T-helper 1 cell treated with Interleukin-12 subunit alpha and Interleukin-12 subunit beta and Interleukin-4 antibody, amounts not matched to agents 30 μg/mL and 1 μg/mL, for 36 hours (primary cell): ENCODE results near the gene MAB21L1.

Experiments
- H3K27ac Mint-ChIP-seq: one replicate; pipeline ENCODE4 v1.8.0; 2021; ENCODE audit warnings: mild to moderate bottlenecking, mixed read lengths
- H3K27me3 Mint-ChIP-seq: one replicate; pipeline ENCODE4 v1.8.0; 2021; ENCODE audit warnings: low read depth, mixed read lengths
- H3K36me3 Mint-ChIP-seq: one replicate; pipeline ENCODE4 v1.8.0; 2021; ENCODE audit warnings: low read depth, mixed read lengths
- H3K4me1 Mint-ChIP-seq: one replicate; pipeline ENCODE4 v1.8.0; 2021; ENCODE audit warnings: low read depth, mixed read lengths
- H3K4me3 Mint-ChIP-seq: one replicate; pipeline ENCODE4 v1.8.0; 2021; ENCODE audit warnings: mild to moderate bottlenecking, moderate library complexity, mixed read lengths
- H3K9me3 Mint-ChIP-seq: one replicate; pipeline ENCODE4 v1.8.0; 2021; ENCODE audit warnings: mixed read lengths

The MAB21L1 gene

DNA sequence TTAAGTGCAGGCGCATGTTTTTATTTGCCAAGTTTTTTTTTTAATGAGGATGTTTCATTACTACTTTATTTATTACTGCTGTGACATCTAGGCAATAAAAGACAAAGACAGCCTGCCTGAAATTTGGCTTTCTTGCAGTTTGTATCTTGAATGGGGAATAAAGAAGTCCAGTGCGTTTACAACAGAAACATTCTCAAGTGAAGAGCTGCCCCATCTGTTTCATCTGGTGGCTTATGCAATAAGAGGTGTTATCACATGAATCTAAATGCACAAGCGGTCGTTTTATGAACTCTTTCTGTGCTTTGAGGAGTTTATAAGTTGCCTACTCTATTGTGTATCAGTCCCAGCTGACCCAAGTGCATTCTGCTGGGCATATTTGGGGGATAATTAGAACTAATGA is 12.6 kb upstream of the MAB21L1 start:
- Mint-ChIP-seq H3K4me3 (no peak overlapping the region), H3K4me1 (no peaks in the 10 kb centered on the region), H3K36me3 (no peaks in the 10 kb centered on the region), H3K9me3 (no peaks in the 10 kb centered on the region), H3K27me3 (no peaks in the 10 kb centered on the region), H3K27ac (no peak overlapping the region)

DNA sequence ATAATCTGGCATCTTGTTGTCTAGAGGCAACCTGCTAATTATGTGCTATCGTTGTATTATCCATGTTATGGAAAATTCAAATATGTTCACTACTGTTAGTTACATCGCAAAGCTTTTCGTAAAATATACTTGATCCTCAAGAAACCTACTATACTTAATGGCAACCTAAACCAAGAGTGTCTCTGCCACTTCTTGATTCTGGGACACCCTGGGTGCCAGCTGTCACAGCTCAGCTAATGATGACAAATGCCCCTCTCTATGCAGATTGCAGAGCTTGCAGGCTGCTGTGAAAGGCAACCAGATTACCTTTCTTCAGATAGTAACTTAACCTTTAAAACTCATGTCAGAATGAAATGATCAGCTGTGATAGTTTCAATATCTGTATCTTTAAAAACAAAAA is 8.9 kb upstream of the MAB21L1 start:
- Mint-ChIP-seq H3K4me3 (no peak overlapping the region), H3K4me1 (no peaks in the 10 kb centered on the region), H3K9me3 (no peaks in the 10 kb centered on the region), H3K27me3 (peaks cover 3% of the 10 kb centered on the region), H3K27ac (no peak overlapping the region), H3K36me3 (no peaks in the 10 kb centered on the region)

DNA sequence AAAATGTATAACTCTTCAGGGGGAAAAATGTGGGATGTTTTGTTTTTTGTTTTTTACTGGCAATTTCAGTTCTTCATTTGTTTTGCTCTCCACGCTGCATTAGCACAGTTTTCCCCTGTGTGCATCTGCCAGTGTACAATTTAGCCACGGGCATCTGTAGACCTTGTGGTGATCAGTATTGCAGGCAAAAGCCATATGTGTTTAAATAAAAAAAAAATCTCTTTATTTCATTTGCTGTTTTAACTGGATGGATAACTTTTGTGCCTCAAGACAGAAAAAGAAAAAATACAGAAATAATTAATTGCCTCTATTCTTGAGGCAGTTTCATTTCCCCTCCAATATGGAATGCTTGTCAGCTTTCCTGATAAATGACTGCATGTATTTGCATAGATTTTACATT is 7.9 kb upstream of the MAB21L1 start:
- H3K9me3 Mint-ChIP-seq, result no peaks in the 10 kb centered on the region
- no peaks in the 10 kb centered on the region for H3K36me3 Mint-ChIP-seq
- H3K4me1 Mint-ChIP-seq, result no peaks in the 10 kb centered on the region
- H3K4me3 Mint-ChIP-seq, result no peak overlapping the region
- H3K27ac Mint-ChIP-seq, result no peak overlapping the region
- peaks cover 7% of the 10 kb centered on the region for H3K27me3 Mint-ChIP-seq

DNA sequence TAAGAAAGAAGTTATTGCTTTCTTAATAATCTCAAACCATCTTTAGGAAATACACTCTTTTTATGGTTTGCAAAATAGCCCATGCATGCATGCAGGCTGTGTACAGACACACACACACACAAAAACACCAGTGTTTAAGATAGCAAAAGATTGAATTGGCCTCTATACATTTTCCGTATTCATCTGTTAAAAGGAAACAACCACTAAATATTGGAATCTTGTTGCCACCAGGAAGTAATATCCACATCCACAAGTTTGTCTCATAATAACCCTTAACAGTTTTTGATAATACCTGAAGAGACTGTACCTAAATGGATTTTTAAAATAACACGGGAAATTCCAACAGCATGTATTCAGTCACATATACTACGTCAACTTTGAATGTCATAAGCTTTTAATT is 7.3 kb upstream of the MAB21L1 start:
- no peaks in the 10 kb centered on the region for H3K4me1 Mint-ChIP-seq
- H3K27ac Mint-ChIP-seq, result no peak overlapping the region
- H3K9me3 Mint-ChIP-seq, result no peaks in the 10 kb centered on the region

DNA sequence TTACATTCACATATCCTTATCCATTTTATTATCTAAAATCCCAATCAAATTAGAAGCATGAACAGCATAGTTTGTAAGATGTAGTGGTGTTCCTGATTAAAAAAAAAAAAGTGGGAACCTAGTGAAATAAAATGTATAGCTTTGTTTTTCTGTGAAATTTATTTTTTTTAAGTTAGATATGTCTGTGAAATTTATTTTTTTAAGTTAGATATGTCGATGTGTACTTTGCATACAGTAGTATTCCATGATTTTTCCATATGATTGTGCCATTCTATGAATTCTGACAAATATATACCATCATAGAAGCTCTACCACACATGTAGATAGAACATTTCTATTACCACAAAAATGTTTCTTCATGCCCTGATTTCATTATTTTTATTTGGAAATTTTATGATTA is 6.0 kb upstream of the MAB21L1 start:
- H3K4me1 Mint-ChIP-seq, result no peaks in the 10 kb centered on the region
- no peak overlapping the region for H3K4me3 Mint-ChIP-seq
- H3K27ac Mint-ChIP-seq, result no peak overlapping the region
- H3K36me3 Mint-ChIP-seq, result no peaks in the 10 kb centered on the region
- H3K9me3 Mint-ChIP-seq, result no peaks in the 10 kb centered on the region
- H3K27me3 Mint-ChIP-seq, result peaks cover 25% of the 10 kb centered on the region

More for the DNA sequence above, 7.3 kb upstream of the MAB21L1 start:
- Mint-ChIP-seq H3K36me3 (no peaks in the 10 kb centered on the region), H3K27me3 (peaks cover 13% of the 10 kb centered on the region), H3K4me3 (no peak overlapping the region)

DNA sequence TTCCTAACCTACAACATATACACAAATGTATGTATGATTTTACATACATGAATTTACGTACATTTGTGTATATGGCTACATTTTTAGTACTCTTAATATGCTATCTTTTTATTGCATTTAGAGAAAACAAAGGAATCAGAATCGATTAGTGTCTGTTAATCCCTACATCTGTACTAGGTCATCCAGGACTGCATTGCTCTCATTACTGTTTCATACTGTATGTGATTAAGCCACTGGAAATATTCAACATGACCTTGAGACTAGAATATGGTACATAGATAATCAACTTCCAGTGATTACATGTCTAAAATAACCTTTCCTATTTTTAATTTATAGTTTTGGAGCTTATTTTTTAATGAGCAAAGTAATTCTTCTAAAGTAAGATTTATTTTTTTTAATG is 5.3 kb upstream of the MAB21L1 start:
- Mint-ChIP-seq H3K36me3 (no peaks in the 10 kb centered on the region), H3K4me3 (no peak overlapping the region), H3K27me3 (peaks cover 33% of the 10 kb centered on the region)

DNA sequence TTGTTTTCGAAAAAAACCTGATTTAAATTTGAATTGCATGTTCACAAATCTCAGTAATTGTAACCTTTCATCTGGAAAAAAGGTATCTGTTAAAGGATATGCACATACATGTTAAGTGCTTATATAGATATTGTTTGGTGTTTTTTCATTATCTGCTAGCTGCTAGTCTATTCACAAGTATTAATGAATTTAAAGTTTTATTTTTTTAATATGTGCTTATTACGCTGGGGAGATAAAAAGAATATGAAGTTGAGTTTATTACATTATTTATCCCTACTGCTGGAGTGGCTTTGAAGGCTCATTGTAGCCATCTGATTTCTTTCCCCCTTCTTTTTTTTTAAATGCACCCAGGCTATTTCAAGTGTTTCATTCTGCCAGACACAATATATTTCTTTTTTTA is 3.9 kb upstream of the MAB21L1 start:
- Mint-ChIP-seq H3K9me3 (no peaks in the 10 kb centered on the region), H3K4me1 (peaks cover 12% of the 10 kb centered on the region), H3K27ac (no peak overlapping the region), H3K36me3 (no peaks in the 10 kb centered on the region), H3K4me3 (no peak overlapping the region), H3K27me3 (peaks cover 47% of the 10 kb centered on the region)

More for the DNA sequence above, 5.3 kb upstream of the MAB21L1 start:
- Mint-ChIP-seq H3K9me3 (no peaks in the 10 kb centered on the region), H3K4me1 (peaks cover 2% of the 10 kb centered on the region), H3K27ac (no peak overlapping the region)

DNA sequence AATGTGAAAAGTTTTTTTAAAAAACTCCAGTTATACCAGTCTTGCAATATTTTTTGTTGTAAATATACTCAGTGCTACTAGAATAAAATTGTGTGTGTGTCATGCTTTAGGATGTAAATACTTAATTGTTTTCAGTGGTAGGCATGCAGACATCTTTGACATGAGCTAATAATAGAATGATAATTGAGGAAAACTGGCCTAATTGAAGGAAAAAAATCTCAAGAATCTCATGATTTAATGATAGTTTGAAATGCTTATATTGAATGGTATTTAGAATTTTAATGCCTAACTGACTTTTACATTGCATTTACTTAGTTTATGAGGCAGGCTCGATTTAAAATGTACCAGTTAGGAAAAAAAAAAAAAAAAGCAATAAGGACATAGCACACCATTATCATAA is 3.2 kb upstream of the MAB21L1 start:
- peaks cover 15% of the 10 kb centered on the region for H3K4me1 Mint-ChIP-seq
- H3K36me3 Mint-ChIP-seq, result no peaks in the 10 kb centered on the region
- no peak overlapping the region for H3K4me3 Mint-ChIP-seq
- H3K27ac Mint-ChIP-seq, result no peak overlapping the region
- no peaks in the 10 kb centered on the region for H3K9me3 Mint-ChIP-seq
- H3K27me3 Mint-ChIP-seq, result peaks cover 54% of the 10 kb centered on the region

DNA sequence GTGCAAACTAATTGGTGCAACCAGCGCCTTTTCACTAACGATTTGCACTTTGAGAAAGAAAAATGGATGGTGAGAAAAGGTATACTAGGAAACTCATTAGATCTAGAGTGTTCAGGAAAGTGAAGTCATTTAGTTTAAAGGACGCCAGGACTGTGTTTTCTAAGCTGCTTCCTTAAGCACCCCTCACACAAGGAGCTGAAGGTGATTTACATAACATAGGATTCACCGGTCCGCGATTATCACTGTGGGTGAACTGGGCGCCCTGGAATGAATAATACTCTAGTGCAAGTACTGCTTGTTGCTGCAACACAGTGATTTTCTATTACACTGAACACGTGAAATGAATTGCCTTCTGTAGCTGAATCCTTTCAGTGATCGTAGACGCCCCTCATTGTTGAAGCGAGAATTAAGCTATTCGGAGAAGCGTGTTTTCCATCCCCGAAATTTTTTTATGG is 2.6 kb upstream of the MAB21L1 start:
- Mint-ChIP-seq H3K9me3 (no peaks in the 10 kb centered on the region), H3K27me3 (peaks cover 58% of the 10 kb centered on the region), H3K27ac (no peak overlapping the region), H3K4me1 (peaks cover 18% of the 10 kb centered on the region), H3K36me3 (no peaks in the 10 kb centered on the region), H3K4me3 (no peak overlapping the region)

DNA sequence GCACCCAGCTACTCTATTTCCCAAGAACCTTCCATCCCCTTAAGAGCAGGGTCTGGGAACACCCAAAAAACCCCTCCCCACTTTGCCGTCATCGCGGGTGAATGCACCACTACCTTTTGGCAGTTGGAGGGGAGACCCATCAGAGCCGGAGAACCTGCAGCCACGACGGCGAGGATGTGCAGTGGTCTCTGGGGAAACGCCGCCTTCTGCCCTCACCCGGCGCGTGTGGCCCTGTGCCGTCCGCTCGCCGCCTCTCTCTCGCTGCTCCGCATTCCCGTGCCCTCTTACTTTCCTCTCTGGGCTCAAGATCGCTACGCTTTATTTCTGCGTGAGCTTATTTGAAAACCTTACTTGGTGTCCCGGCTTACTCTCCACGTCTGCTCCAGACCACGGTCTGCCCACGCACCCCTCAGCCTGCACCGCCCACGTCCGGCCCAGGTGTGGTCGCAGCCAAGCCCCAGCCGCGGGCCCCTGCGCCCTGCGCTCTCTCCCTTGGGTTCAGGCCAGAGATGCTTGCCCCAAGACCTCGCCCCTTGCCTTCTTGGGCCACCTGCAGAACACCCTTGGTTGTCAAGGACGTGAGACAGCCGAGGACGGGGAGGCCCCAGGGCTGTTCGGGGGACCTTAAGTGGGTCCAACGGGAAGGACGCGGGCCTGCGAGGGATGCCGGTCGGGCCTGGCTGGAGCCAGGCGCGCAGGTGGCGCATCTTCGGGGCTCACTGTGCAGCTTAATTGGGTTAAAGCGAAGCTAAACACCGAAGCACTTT is 2.0 kb upstream of the MAB21L1 start:
- H3K27me3 Mint-ChIP-seq, result peaks cover 63% of the 10 kb centered on the region
- H3K36me3 Mint-ChIP-seq, result no peaks in the 10 kb centered on the region
- H3K4me3 Mint-ChIP-seq, result no peak overlapping the region

DNA sequence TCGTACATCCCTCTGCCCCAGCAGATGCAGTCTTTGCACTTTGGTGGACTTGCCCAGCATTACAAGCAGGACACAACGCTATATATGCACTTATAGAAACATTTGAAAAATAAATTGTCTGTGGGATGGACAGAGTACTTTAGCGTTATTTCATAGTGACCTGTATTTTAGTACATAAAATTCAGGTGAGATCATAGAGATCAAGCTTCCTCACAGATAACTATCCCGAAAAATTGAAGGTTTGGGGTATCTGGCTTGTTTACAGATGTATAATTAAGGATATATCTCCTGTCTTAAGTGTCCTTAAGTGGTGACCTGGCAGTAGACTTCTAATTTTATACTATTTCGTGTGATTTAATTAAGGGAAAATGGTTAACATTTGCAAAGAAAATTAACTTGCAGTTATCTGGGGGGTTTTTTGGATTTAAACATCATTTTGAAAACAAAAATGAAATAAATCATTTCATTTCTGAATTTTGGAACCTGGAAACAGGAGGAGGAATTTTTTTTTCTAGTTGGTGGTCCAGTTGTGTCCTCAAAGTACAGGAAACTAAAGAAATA is 977 bp upstream of the MAB21L1 start:
- H3K36me3 Mint-ChIP-seq, result no peaks in the 10 kb centered on the region
- H3K4me1 Mint-ChIP-seq, result peaks cover 18% of the 10 kb centered on the region

More for the DNA sequence above, 2.0 kb upstream of the MAB21L1 start:
- Mint-ChIP-seq H3K4me1 (peaks cover 18% of the 10 kb centered on the region), H3K9me3 (no peaks in the 10 kb centered on the region), H3K27ac (no peak overlapping the region)

DNA sequence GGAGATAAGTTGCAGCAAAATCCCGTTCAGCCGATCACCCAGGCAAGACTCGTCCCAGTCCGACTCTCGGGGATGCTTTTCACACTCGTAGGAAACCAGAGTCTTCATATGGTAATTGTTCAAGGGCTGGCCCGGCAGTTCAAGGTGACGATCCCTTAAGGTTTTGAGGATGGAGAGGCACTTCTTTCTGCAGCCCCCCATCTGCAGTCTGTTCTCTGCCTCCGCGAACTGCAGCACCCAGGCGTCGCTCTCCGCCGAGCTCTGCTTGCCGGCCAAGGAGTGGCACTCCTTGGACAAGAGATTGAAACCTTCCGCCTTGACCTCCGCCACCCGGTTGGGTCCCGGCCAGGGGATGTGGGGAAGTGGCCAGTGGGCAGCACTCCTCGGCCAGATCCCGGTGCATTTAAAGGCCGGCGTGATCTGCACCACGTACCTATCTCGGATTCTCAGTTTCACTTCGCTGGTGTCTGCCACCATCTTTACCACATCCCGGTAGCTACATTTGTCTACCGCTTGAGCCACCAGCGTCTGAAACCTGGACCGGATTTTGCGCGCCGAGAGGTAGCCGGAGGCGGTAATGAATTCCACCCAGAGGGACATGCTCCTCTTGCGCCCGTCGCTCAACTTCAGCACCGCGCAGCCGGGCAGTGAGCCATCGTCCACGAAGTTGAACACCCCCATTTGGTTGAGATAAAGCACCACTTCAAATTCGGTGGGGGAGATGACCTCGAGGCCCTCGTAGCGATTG is 1.1 kb downstream of the MAB21L1 start:
- Mint-ChIP-seq H3K27me3 (peaks cover 87% of the 10 kb centered on the region), H3K27ac (no peak overlapping the region), H3K36me3 (peaks cover 2% of the 10 kb centered on the region), H3K4me3 (peak overlapping the region; percentile 84), H3K9me3 (peaks cover 5% of the 10 kb centered on the region), H3K4me1 (peaks cover 22% of the 10 kb centered on the region)

More for the DNA sequence above, 977 bp upstream of the MAB21L1 start:
- Mint-ChIP-seq H3K27ac (no peak overlapping the region), H3K4me3 (no peak overlapping the region), H3K27me3 (peaks cover 70% of the 10 kb centered on the region), H3K9me3 (no peaks in the 10 kb centered on the region)

DNA sequence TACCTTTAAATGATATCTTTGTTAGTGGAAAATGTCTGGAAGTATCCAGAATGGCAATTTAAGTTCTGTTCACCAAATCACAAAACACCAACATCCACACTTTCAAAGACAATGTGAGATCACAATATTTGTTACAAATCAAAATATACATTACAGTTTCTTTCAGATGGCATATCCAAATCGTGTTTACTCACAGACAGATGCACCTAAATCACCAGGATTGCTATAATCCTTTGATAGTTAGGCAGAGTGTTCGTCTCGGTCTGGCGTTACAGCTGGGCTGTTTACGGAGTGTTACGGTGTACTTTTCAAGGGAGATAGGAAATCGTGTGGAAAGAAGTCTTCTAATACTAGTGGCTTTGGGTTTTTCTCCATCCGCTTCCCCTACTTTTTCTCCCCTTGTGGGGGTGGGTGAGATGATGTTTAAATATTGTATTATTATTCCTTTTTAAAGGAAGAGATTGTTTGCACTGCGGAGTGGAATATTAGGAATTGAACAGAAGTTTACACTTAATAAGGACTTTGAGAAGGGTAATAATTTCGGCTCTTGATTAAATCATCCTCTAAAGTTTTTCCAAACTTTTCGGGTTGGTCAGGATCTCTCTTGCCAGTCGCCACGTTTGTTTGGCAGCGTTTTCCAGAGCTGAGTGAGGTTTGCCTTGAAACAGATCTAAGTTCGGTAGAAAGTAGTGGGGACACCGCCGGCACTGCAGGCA is 1.8 kb downstream of the MAB21L1 start:
- H3K27me3 Mint-ChIP-seq, result peaks cover 91% of the 10 kb centered on the region
- H3K27ac Mint-ChIP-seq, result no peak overlapping the region
- H3K4me3 Mint-ChIP-seq, result peak overlapping the region; percentile 84
- H3K4me1 Mint-ChIP-seq, result peaks cover 23% of the 10 kb centered on the region
- peaks cover 7% of the 10 kb centered on the region for H3K9me3 Mint-ChIP-seq
- H3K36me3 Mint-ChIP-seq, result peaks cover 2% of the 10 kb centered on the region

DNA sequence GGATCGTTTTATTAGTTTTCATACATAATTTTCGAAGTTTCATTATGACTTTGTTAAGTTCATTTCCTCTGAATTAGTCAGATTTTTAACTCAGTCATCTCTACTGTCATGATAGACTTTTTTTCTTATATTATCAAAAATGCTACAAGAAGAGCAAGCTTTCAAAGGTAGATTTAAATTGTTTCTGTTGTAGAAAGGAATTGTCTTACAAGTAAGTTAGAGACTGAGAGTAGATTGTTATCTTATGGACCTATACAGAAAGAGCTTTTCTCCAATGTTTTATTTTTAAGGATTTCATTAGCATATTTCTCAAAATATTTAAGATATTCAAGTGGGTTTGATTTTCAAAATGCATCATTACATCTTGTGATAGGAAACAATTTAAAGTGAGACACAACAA is 2.7 kb downstream of the MAB21L1 start:
- Mint-ChIP-seq H3K4me3 (no peak overlapping the region), H3K27ac (no peak overlapping the region), H3K27me3 (peaks cover 91% of the 10 kb centered on the region), H3K36me3 (peaks cover 2% of the 10 kb centered on the region), H3K4me1 (peaks cover 23% of the 10 kb centered on the region), H3K9me3 (peaks cover 7% of the 10 kb centered on the region)
